Measurements from ENCODE around the gene EEA1.

- TF ChIP-seq POLR2AphosphoS5 (IDR thresholded peaks at IDR 0.05; ENCODE audit: insufficient read depth in 1 of 2, low read depth in 1 of 2) (no peak), POLR2A (IDR thresholded peaks at IDR 0.05) (no peak)
- TF ChIP-seq, protein P1, sequence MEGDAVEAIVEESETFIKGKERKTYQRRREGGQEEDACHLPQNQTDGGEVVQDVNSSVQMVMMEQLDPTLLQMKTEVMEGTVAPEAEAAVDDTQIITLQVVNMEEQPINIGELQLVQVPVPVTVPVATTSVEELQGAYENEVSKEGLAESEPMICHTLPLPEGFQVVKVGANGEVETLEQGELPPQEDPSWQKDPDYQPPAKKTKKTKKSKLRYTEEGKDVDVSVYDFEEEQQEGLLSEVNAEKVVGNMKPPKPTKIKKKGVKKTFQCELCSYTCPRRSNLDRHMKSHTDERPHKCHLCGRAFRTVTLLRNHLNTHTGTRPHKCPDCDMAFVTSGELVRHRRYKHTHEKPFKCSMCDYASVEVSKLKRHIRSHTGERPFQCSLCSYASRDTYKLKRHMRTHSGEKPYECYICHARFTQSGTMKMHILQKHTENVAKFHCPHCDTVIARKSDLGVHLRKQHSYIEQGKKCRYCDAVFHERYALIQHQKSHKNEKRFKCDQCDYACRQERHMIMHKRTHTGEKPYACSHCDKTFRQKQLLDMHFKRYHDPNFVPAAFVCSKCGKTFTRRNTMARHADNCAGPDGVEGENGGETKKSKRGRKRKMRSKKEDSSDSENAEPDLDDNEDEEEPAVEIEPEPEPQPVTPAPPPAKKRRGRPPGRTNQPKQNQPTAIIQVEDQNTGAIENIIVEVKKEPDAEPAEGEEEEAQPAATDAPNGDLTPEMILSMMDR (IDR thresholded peaks at IDR 0.05) = no peak
Observed at GRCh38 chr12:92771001-92771400, 158.1 kb downstream of the EEA1 start.

Measured in vagina (tissue), 2 donors.